ENCODE results near the gene GMDS.

DNA sequence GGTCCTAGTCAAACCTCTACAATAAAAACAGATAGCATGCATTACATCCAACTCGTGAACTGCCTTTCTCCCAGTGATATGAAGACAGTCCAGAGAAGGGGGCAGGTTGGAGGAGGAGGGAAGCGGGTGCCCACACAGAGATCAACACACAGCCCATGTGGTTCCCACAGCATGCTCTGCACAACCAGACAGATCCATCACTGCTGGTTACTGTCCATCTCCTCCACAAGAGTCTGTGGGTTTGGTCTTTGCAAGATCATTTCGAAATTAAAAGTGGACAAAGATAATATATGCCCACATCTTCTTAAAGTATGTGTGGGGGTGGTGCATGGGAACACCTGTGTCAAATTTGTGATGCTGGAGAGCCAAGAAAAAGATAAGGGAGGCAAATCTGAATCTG is 215.5 kb downstream of the GMDS start:
- no peak for TF ChIP-seq EZH2 (IDR thresholded peaks at IDR 0.05; ENCODE audit: low read length)
- TF ChIP-seq, protein P1, sequence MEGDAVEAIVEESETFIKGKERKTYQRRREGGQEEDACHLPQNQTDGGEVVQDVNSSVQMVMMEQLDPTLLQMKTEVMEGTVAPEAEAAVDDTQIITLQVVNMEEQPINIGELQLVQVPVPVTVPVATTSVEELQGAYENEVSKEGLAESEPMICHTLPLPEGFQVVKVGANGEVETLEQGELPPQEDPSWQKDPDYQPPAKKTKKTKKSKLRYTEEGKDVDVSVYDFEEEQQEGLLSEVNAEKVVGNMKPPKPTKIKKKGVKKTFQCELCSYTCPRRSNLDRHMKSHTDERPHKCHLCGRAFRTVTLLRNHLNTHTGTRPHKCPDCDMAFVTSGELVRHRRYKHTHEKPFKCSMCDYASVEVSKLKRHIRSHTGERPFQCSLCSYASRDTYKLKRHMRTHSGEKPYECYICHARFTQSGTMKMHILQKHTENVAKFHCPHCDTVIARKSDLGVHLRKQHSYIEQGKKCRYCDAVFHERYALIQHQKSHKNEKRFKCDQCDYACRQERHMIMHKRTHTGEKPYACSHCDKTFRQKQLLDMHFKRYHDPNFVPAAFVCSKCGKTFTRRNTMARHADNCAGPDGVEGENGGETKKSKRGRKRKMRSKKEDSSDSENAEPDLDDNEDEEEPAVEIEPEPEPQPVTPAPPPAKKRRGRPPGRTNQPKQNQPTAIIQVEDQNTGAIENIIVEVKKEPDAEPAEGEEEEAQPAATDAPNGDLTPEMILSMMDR (optimal IDR thresholded peaks at IDR 0.05 in 1 of 3, IDR thresholded peaks at IDR 0.05 in 1 of 3, conservative IDR thresholded peaks at IDR 0.05 in 1 of 3; ENCODE audit: extremely low read depth in 1 of 3, insufficient read depth in 2 of 3, low read length in 3 of 3) = no peak

All from keratinocyte (primary cell).